ENCODE data around the gene DAB1.

Gene DAB1

GRCh38 chr1:57411262-57411661 lies 12.6 kb downstream of the DAB1 start:
- DNase-seq (ENCODE audit: low spot score) = no peak

- DNase-seq (ENCODE audit: low spot score) = no peak
Measured at GRCh38 chr1:57410508-57410907, 13.4 kb downstream of the DAB1 start.

GRCh38 chr1:57407928-57408327 lies 15.9 kb downstream of the DAB1 start:
- no peak for DNase-seq (ENCODE audit: low spot score)

GRCh38 chr1:57406428-57406970 lies 17.4 kb downstream of the DAB1 start:
- DNase-seq (ENCODE audit: low spot score) = no peak

- DNase-seq (ENCODE audit: low spot score) = no peak
Measured at GRCh38 chr1:57404884-57405283, 19.0 kb downstream of the DAB1 start.

GRCh38 chr1:57403201-57403600 lies 20.7 kb downstream of the DAB1 start:
- DNase-seq (ENCODE audit: low spot score) = no peak

GRCh38 chr1:57401671-57402070 lies 22.2 kb downstream of the DAB1 start:
- no peak for DNase-seq (ENCODE audit: low spot score)

GRCh38 chr1:57400048-57400447 lies 23.8 kb downstream of the DAB1 start:
- DNase-seq (ENCODE audit: low spot score) = no peak

- DNase-seq (ENCODE audit: low spot score) = no peak
Measured at GRCh38 chr1:57393058-57393584, 30.7 kb downstream of the DAB1 start.

GRCh38 chr1:57385336-57385735 lies 38.5 kb downstream of the DAB1 start:
- no peak for DNase-seq (ENCODE audit: low spot score)

- DNase-seq (ENCODE audit: low spot score) = no peak
Measured at GRCh38 chr1:57384901-57385300, 39.0 kb downstream of the DAB1 start.

- no peak for DNase-seq (ENCODE audit: low spot score)
Measured at GRCh38 chr1:57384284-57384683, 39.6 kb downstream of the DAB1 start.

GRCh38 chr1:57381871-57382270 lies 42.0 kb downstream of the DAB1 start:
- no peak for DNase-seq (ENCODE audit: low spot score)

GRCh38 chr1:57381426-57381825 lies 42.4 kb downstream of the DAB1 start:
- no peak for DNase-seq (ENCODE audit: low spot score)

GRCh38 chr1:57380923-57381322 lies 42.9 kb downstream of the DAB1 start:
- DNase-seq (ENCODE audit: low spot score) = no peak

- no peak for DNase-seq (ENCODE audit: low spot score)
Measured at GRCh38 chr1:57378534-57378933, 45.3 kb downstream of the DAB1 start.

- no peak for DNase-seq (ENCODE audit: low spot score)
Measured at GRCh38 chr1:57377339-57378139, 46.3 kb downstream of the DAB1 start.

GRCh38 chr1:57376041-57376440 lies 47.8 kb downstream of the DAB1 start:
- no peak for DNase-seq (ENCODE audit: low spot score)

GRCh38 chr1:57369889-57370288 lies 54.0 kb downstream of the DAB1 start:
- DNase-seq (ENCODE audit: low spot score) = no peak

- no peak for DNase-seq (ENCODE audit: low spot score)
Measured at GRCh38 chr1:57367945-57368344, 55.9 kb downstream of the DAB1 start.

- DNase-seq (ENCODE audit: low spot score) = no peak
Measured at GRCh38 chr1:57363643-57364042, 60.2 kb downstream of the DAB1 start.

GRCh38 chr1:57363165-57363564 lies 60.7 kb downstream of the DAB1 start:
- no peak for DNase-seq (ENCODE audit: low spot score)

GRCh38 chr1:57362480-57362879 lies 61.4 kb downstream of the DAB1 start:
- no peak for DNase-seq (ENCODE audit: low spot score)

GRCh38 chr1:57361516-57361915 lies 62.3 kb downstream of the DAB1 start:
- no peak for DNase-seq (ENCODE audit: low spot score)
